ENCODE data around the gene YIF1A. TPM values are rescaled to one million over a fixed set of nuclear protein-coding genes. Genes with fewer than 3 reads are reported as not detected.

The YIF1A gene
- polyA plus RNA-seq, 3 donors, result 50.0 to 81.1 (median 63.8) TPM

- Histone ChIP-seq H3K79me2 (ENCODE audit: insufficient read depth, low read length) (no peaks in the 10 kb centered on the region), H2AFZ (ENCODE audit: insufficient read depth, low read depth, low read length, poor library complexity, severe bottlenecking) (peak overlapping the region; percentile 84), H3K9ac (ENCODE audit: insufficient read depth, low read length, poor library complexity, severe bottlenecking) (peak overlapping the region; percentile 75), H3K4me1 (ENCODE audit: control insufficient read depth in 1 of 2, insufficient read depth in 2 of 2, low read length in 2 of 2) (peaks cover 37 to 44% of the 10 kb centered on the region in 2 donors), H3K4me3 (replicated peaks in 1 of 3; ENCODE audit: low read depth in 2 of 3, low read length in 3 of 3) (peak overlapping the region; percentile 77 to 84 (median 81)), H3K9me3 (replicated peaks in 1 of 2; ENCODE audit: control insufficient read depth in 1 of 2, insufficient read depth in 1 of 2, low read length in 2 of 2) (peaks cover 0 to 11% of the 10 kb centered on the region in 2 donors), H3K4me2 (replicated peaks; ENCODE audit: extremely low read depth, low read length, poor library complexity, severe bottlenecking) (peak overlapping the region; percentile 95), H4K20me1 (ENCODE audit: insufficient read depth, low read length) (peaks cover 13% of the 10 kb centered on the region), H3K27me3 (ENCODE audit: control insufficient read depth in 2 of 2, insufficient read depth in 2 of 2, low read length in 2 of 2) (peaks cover 24 to 33% of the 10 kb centered on the region in 2 donors), H3K36me3 (replicated peaks in 1 of 2; ENCODE audit: control insufficient read depth in 1 of 2, insufficient read depth in 2 of 2, low read length in 2 of 2) (peaks cover 3 to 14% of the 10 kb centered on the region in 2 donors), H3K27ac (ENCODE audit: low read depth in 1 of 2, low read length in 2 of 2) (peak overlapping the region; percentile 37 to 74)
- peaks cover 0 to 6% (median 4%) of the 10 kb centered on the region in 7 donors for H3K9me3 Mint-ChIP-seq
- peaks cover 9 to 20% of the 10 kb centered on the region in 2 donors for H3K36me3 Mint-ChIP-seq
- intact Hi-C loops (cut with micrococcal nuclease), result loop anchor here in 1 of 2 donors (2.0 kb wide), 1 partner anchor 19 kb away; the partner anchor contains the start of gene RAB1B
- H3K27ac Mint-ChIP-seq, result peak overlapping the region; percentile 82 to 90 (median 84)
- DNase-seq, result no peak
- TF ChIP-seq CTCF (IDR thresholded peaks at IDR 0.05), result no peak
- H3K4me1 Mint-ChIP-seq, result peaks cover 37% of the 10 kb centered on the region
- H3K4me3 Mint-ChIP-seq, result peak overlapping the region; percentile 86 to 94
- H3K27me3 Mint-ChIP-seq (ENCODE audit: low read depth in 3 of 3), result peaks cover 25 to 34% (median 32%) of the 10 kb centered on the region in 3 donors
- WGBS (ENCODE audit: insufficient coverage), result 40% methylated on average over 17 of the region's 20 CpGs
Observed at GRCh38 chr11:66287889-66288670, 863 bp downstream of the YIF1A start.

- Histone ChIP-seq H3K27me3 (ENCODE audit: control insufficient read depth in 2 of 2, insufficient read depth in 2 of 2, low read length in 2 of 2) (peaks cover 23 to 26% of the 10 kb centered on the region in 2 donors), H2AFZ (ENCODE audit: insufficient read depth, low read depth, low read length, poor library complexity, severe bottlenecking) (no peak overlapping the region), H3K9ac (ENCODE audit: insufficient read depth, low read length, poor library complexity, severe bottlenecking) (no peak overlapping the region), H3K79me2 (ENCODE audit: insufficient read depth, low read length) (no peaks in the 10 kb centered on the region), H3K36me3 (replicated peaks in 1 of 2; ENCODE audit: control insufficient read depth in 1 of 2, insufficient read depth in 2 of 2, low read length in 2 of 2) (peaks cover 3 to 14% of the 10 kb centered on the region in 2 donors), H3K9me3 (replicated peaks in 1 of 2; ENCODE audit: control insufficient read depth in 1 of 2, insufficient read depth in 1 of 2, low read length in 2 of 2) (peaks cover 0 to 6% of the 10 kb centered on the region in 2 donors), H4K20me1 (ENCODE audit: insufficient read depth, low read length) (peaks cover 19% of the 10 kb centered on the region), H3K4me2 (replicated peaks; ENCODE audit: extremely low read depth, low read length, poor library complexity, severe bottlenecking) (peak overlapping the region; percentile 95), H3K4me1 (ENCODE audit: control insufficient read depth in 1 of 2, insufficient read depth in 2 of 2, low read length in 2 of 2) (peaks cover 40 to 50% of the 10 kb centered on the region in 2 donors), H3K27ac (ENCODE audit: low read depth in 1 of 2, low read length in 2 of 2) (no peak overlapping the region), H3K4me3 (replicated peaks in 1 of 3; ENCODE audit: low read depth in 2 of 3, low read length in 3 of 3) (peak overlapping the region in 1 of 3 experiments; percentile 84)
- 16% methylated on average over 7 of the region's 10 CpGs for WGBS (ENCODE audit: insufficient coverage)
- no peak for TF ChIP-seq CTCF (IDR thresholded peaks at IDR 0.05)
- intact Hi-C loops (cut with micrococcal nuclease), result no loop called here
- Mint-ChIP-seq H3K27me3 (ENCODE audit: low read depth in 3 of 3) (peaks cover 18 to 27% (median 25%) of the 10 kb centered on the region in 3 donors), H3K36me3 (peaks cover 9 to 17% of the 10 kb centered on the region in 2 donors), H3K4me1 (peaks cover 38% of the 10 kb centered on the region), H3K9me3 (peaks cover 0 to 4% (median under 1%) of the 10 kb centered on the region in 7 donors), H3K27ac (peak overlapping the region in 5 of 7 donors; percentile 20 to 80 (median 63)), H3K4me3 (peak overlapping the region; percentile 50 to 86)
- DNase-seq, result peak in 2 of 3 donors; percentile 27 to 49
Observed at GRCh38 chr11:66287211-66287888, 1.6 kb downstream of the YIF1A start.
